Body of pancreas (tissue), 4 donors: ENCODE data around the gene DUS2. TPM values are rescaled to one million over a fixed set of nuclear protein-coding genes. Genes with fewer than 3 reads are reported as not detected.
A peak's percentile ranks its signal among the peaks of the same experiment; 100 is the strongest.

ENCODE experiments used
- ATAC-seq: fragments of 150-250 bp; one replicate; pipeline ENCODE4 v1.9.1; 2016
- DNase-seq, 4 donors: peaks; one replicate each; pipeline ENCODE4 v3.0.0-alpha.2; 2019
- H3K27ac ChIP-seq, 4 donors: fragments of 200-600 bp; sonication (generic); 1 replicate in 3 of 4; 2 replicates in 1 of 4; pipeline versions ENCODE4 v1.5.1 to v1.6.1; 2016 to 2019; ENCODE audit warnings: mild to moderate bottlenecking in 1 of 4, mixed read lengths in 1 of 4, moderate library complexity in 1 of 4
- H3K27me3 ChIP-seq, 2 donors: fragments of 200-600 bp; sonication (generic); one replicate each; pipeline ENCODE4 v1.6.0; 2016; ENCODE audit warnings: mild to moderate bottlenecking in 1 of 2
- H3K36me3 ChIP-seq, 2 donors: fragments of 200-600 bp; sonication (generic); replicated peaks in 1 of 2; 2 replicates each; pipeline ENCODE4 v1.5.1; 2016; ENCODE audit warnings: low read depth in 2 of 2; ENCODE audit not compliant: insufficient read depth in 1 of 2
- H3K4me1 ChIP-seq: fragments of 200-600 bp; sonication (generic); one replicate; pipeline ENCODE4 v1.6.0; 2016
- H3K4me3 ChIP-seq, 2 donors: fragments of 200-600 bp; sonication (generic); 1 replicate in 1 of 2; 2 replicates in 1 of 2; pipeline ENCODE4 v1.5.1; 2016 to 2019
- H3K9me3 ChIP-seq, 3 donors: fragments of 200-600 bp; sonication (generic); 1 replicate in 2 of 3; 2 replicates in 1 of 3; pipeline ENCODE4 v1.5.1; 2016
- POLR2A ChIP-seq, 3 donors: fragments of 450-650 bp; IDR thresholded peaks; one replicate each; pipeline ENCODE4 v1.6.1; 2016; ENCODE audit warnings: antibody characterized with exemption in 3 of 3, mild to moderate bottlenecking in 2 of 3
- WGBS, 2 donors: methylation state at CpG; one replicate each; pipeline ENCODE4 v1.1.5; 2017; 5-methylcytosine and 5-hydroxymethylcytosine counted together
- intact Hi-C: fragments of 100-400 bp; cut with DNase I; formaldehyde crosslinking; loops from one replicate; pipeline ENCODE4 v1.15.1; 2023
- total RNA-seq, 2 donors: library from RNA; depleted of rRNA; stranded (reverse); fragments of >200 nt; gene quantifications; one replicate each; pipeline ENCODE4 v1.1.0, GENCODE V29; 2016
- TF ChIP-seq, protein P1 (sequence below), 7 experiments: fragments of 450-650 bp in 4 of 7; fragments of 200-600 bp in 3 of 7; sonication (generic) in 3 of 7; IDR thresholded peaks; one replicate each; pipeline ENCODE4 v1.5.1; 2016 to 2019; ENCODE audit warnings: antibody characterized with exemption in 7 of 7

Gene DUS2
- total RNA-seq, 2 donors from 2014 or later: 3.1 to 3.6 TPM

DNA sequence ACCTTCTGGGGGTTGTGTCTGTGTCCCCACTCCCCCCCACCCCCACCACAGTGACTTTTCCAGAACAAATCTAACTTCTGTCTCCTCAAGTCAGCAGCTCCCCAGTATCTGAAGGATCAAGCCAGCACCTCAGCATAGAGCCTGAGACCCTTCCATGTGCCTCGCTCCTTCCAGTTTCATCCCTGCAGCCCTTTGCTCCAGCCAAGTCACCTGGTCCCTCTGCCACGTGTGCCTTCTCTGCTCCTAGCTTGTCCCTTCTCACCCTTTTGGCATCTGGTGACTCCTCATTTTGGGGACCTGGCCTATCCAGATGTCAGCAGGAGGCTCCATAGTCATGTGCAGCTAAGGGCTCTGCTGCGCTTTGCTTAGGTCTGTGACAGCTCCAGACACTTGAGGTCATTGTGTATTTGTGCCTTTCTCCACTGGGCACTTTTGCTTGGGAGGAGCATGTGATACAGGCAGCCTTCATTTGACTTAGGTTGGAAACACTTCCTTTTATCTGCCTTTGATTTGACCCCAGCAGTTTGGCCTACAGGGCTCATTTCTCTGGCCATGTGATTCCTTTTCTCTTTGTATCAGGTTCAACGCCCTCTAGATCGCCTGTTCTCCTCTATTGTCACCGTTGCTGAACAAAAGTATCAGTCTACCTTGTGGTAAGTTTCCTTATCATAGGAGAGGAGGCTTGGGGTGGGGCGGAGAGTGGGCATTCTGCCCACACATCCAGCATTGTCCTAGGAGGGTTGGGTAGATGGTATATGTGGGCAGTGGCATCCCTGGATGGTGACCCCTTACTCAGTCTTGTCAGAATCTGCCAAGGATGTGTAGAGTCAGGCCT is 55.0 kb downstream of the DUS2 start:
- Histone ChIP-seq H3K27ac (no peak overlapping the region), H3K36me3 (peaks cover 0 to 2% of the 10 kb centered on the region in 2 donors), H3K4me3 (no peak overlapping the region), H3K9me3 (no peaks in the 10 kb centered on the region), H3K27me3 (no peaks in the 10 kb centered on the region), H3K4me1 (peaks cover 8% of the 10 kb centered on the region)
- DNase-seq (no peak), ATAC-seq (no peak)
- TF ChIP-seq POLR2A (IDR thresholded peaks at IDR 0.05): no peak
- TF ChIP-seq, protein P1, sequence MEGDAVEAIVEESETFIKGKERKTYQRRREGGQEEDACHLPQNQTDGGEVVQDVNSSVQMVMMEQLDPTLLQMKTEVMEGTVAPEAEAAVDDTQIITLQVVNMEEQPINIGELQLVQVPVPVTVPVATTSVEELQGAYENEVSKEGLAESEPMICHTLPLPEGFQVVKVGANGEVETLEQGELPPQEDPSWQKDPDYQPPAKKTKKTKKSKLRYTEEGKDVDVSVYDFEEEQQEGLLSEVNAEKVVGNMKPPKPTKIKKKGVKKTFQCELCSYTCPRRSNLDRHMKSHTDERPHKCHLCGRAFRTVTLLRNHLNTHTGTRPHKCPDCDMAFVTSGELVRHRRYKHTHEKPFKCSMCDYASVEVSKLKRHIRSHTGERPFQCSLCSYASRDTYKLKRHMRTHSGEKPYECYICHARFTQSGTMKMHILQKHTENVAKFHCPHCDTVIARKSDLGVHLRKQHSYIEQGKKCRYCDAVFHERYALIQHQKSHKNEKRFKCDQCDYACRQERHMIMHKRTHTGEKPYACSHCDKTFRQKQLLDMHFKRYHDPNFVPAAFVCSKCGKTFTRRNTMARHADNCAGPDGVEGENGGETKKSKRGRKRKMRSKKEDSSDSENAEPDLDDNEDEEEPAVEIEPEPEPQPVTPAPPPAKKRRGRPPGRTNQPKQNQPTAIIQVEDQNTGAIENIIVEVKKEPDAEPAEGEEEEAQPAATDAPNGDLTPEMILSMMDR (IDR thresholded peaks at IDR 0.05): no peak
- intact Hi-C loops: no loop called here
- 85 to 94% methylated on average over 7 of the region's 7 CpGs for WGBS, 2 donors

DNA sequence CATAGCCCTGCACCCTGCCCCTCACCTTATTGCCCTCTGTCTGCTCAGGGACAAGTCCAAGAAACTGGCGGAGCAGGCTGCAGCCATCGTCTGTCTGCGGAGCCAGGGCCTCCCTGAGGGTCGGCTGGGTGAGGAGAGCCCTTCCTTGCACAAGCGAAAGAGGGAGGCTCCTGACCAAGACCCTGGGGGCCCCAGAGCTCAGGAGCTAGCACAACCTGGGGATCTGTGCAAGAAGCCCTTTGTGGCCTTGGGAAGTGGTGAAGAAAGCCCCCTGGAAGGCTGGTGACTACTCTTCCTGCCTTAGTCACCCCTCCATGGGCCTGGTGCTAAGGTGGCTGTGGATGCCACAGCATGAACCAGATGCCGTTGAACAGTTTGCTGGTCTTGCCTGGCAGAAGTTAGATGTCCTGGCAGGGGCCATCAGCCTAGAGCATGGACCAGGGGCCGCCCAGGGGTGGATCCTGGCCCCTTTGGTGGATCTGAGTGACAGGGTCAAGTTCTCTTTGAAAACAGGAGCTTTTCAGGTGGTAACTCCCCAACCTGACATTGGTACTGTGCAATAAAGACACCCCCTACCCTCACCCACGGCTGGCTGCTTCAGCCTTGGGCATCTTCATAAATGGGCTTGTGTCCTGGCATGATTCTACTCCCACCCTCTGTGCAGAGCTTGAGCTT is 55.8 kb downstream of the DUS2 start:
- intact Hi-C loops: no loop called here
- peak overlapping the region in 1 of 4 donors; percentile 66 for H3K27ac ChIP-seq
- peaks cover 10% of the 10 kb centered on the region for H3K4me1 ChIP-seq
- peaks cover 0 to 2% of the 10 kb centered on the region in 2 donors for H3K36me3 ChIP-seq
- ATAC-seq (no peak), DNase-seq (no peak)
- H3K9me3 ChIP-seq: no peaks in the 10 kb centered on the region
- 90 to 93% methylated on average over 7 to 8 of the region's 8 CpGs for WGBS, 2 donors
- H3K4me3 ChIP-seq: no peak overlapping the region
- no peak for TF ChIP-seq POLR2A (IDR thresholded peaks at IDR 0.05)
- TF ChIP-seq, protein P1 (IDR thresholded peaks at IDR 0.05): no peak
- no peaks in the 10 kb centered on the region for H3K27me3 ChIP-seq

DNA sequence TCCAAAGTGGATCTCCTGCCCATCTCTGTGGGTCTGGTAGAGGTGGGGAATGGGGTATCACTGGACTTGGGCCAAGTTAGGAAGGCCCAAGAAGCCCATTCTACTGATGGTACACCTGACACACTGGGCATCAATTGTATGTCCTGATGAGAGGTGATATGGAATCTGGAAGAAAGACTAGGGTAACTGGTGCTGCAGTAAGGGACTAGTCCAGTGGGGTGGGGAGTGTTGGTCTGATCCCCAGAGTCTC is 56.2 kb downstream of the DUS2 start:
- peak overlapping the region in 2 of 4 donors; percentile 0 to 66 for H3K27ac ChIP-seq
- intact Hi-C loops: no loop called here
- TF ChIP-seq POLR2A (IDR thresholded peaks at IDR 0.05): no peak
- TF ChIP-seq, protein P1 (IDR thresholded peaks at IDR 0.05): no peak
- peaks cover 15% of the 10 kb centered on the region for H3K4me1 ChIP-seq
- H3K36me3 ChIP-seq: peaks cover 0 to 2% of the 10 kb centered on the region in 2 donors
- no peaks in the 10 kb centered on the region for H3K27me3 ChIP-seq
- DNase-seq (no peak), ATAC-seq (no peak)
- no peaks in the 10 kb centered on the region for H3K9me3 ChIP-seq
- H3K4me3 ChIP-seq: no peak overlapping the region

DNA sequence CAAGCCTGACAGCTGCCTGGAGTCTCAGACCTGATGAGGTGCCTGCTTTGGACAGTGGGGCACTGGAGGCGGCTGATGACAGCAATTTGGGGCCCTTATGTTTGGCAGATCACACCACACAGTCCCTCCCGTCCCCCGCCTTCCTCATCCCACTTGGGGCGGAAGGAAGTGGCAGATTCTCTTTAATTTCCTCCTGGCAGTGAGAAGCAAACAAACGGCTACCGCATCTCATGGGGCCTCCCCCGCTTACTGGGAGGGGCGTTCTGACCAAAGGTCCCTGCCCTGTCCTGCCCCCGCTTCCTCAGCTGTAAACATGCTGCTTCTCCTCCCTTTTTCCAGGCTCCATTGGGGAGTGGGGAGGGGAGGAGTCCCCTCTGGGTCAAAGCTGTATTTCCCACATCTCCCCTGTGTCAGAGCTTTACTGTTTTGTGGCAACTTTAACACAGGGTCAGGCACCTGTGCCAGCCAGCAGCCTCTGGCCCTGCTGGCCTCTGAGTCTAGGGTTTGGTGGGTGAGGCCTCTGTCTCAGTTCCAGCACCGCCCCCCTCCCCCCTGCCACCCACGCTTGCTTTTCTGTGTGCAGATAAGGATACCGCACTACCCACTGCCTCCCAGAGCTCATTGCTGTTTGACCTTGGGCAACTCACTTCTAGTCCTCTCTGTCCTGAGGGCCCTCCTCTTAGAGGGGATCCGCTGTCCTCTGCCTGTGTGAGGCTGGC is 56.7 kb downstream of the DUS2 start:
- Histone ChIP-seq H3K27ac (peak overlapping the region in 3 of 4 donors; percentile 0 to 66 (median 31)), H3K4me1 (peaks cover 16% of the 10 kb centered on the region), H3K9me3 (no peaks in the 10 kb centered on the region), H3K4me3 (no peak overlapping the region), H3K27me3 (no peaks in the 10 kb centered on the region), H3K36me3 (peaks cover 0 to 2% of the 10 kb centered on the region in 2 donors)
- ATAC-seq (no peak), DNase-seq (peak; percentile 22 to 74 (median 48))
- no peak for TF ChIP-seq POLR2A (IDR thresholded peaks at IDR 0.05)
- TF ChIP-seq, protein P1 (IDR thresholded peaks at IDR 0.05): no peak
- 41 to 85% methylated on average over 7 to 13 of the region's 13 CpGs for WGBS, 2 donors
- intact Hi-C loops: loop anchor here (10.0 kb wide), 1 partner anchor 145 kb away; no protein-coding TSS in a partner anchor
